CD1c-positive myeloid dendritic cell (primary cell): ENCODE results near the gene CYTH1.
A peak's percentile ranks its signal among the peaks of the same experiment; 100 is the strongest.
"Not testable (repeated sequence)": the region's sequence is repeated elsewhere in the genome, so short reads cannot be mapped to it uniquely, and the experiment has no call there.

Source experiments
- DNase-seq: peaks from one replicate; pipeline ENCODE4 v3.0.0-alpha.2; 2016; ENCODE audit errors: extremely low spot score

The CYTH1 gene

DNA sequence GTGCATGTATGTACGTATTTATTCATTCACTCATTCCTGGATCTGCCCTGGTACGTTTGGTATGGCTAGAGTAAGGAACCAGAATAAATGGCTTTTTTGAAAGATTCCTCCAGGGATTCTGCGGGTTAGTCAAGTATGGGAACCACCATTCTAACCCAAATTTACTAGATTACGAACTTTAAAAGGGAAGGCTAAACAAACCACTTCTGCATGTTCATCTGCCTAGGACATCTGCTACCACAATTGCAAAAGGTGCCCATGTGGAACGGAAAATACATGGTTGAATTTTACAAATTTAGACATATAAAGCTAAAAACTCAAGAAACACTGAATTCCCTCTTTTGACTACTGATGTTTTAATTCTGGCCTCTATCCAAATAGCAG is 22.1 kb downstream of the CYTH1 start:
- peak; percentile 49 for DNase-seq

DNA sequence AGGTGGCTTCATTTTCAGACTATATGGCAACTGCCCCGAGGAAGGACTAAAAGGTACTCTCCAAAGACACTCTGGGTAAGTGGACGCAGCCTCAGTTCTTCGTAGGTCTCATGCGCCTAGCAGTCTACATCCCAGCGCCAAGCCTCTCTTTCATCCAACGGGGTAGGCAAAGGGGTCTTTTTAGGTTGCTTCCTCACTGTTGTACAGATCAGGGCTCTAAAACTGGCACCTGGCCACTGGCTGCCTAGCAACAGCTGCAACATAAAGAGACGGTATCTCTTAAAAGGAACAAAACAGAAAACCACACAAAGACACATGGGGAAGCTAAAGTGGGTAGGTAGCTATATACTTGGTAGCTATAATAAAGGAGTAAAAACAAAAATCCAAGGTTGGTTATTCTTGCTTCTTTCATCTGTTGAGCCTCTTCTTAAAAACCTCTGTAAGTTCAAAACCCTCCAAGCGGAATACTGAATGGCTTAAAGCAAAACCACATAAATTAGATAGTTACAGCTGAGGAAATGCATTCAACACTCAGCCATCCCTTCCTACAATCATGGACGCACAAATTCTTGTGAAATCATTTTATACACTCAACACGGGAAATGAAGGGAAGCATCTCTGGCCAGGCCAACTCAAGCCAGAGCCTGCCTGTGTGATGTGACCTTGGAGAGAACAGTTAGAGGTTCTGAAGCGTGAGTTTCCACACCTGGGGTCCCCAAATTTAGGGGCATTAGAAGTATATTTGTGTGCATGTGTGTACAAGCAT is 22.7 kb downstream of the CYTH1 start:
- DNase-seq = peak; percentile 92

DNA sequence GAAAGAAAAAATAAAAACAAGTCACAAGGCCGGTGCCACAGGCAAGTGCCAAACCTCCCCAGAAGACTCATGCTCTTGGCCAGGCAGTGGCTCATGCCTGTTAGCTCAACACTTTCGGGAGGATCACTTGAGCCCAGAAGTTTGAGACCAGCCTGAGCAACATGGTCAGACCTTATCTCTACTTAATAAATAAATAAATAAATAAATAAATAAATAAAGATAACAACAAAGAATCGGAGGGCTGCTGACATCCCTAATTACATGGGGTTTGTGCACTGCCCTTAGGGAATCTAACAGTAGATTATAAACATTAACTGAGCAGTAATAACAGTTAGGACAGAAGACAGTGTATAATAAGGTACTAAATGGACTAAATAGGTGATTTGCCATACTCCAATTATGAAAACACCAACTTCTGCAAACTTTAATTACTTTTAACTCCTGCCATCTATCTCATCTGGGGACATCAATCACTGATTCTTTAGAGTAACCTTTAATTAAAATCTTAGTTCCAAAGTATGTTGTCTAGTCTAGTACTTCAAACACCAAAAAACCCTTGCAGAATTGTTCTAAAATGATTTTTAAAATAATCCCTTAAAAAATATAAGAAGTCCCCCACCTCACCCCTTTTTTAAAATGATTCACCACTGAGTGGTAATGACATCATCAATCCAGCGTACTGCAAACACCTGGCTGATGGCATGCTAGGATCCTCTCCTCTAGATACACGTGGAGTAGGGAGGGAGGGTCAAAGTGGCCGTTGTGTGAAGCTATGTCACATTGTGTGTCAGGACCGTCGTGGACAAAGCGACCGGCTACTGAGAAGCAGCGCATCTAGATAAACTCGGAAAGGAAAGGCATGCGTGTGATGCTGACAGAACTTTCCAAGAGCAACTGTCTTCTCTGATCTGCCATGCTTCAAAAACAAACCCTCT is 28.5 kb downstream of the CYTH1 start:
- peak; percentile 22 for DNase-seq

DNA sequence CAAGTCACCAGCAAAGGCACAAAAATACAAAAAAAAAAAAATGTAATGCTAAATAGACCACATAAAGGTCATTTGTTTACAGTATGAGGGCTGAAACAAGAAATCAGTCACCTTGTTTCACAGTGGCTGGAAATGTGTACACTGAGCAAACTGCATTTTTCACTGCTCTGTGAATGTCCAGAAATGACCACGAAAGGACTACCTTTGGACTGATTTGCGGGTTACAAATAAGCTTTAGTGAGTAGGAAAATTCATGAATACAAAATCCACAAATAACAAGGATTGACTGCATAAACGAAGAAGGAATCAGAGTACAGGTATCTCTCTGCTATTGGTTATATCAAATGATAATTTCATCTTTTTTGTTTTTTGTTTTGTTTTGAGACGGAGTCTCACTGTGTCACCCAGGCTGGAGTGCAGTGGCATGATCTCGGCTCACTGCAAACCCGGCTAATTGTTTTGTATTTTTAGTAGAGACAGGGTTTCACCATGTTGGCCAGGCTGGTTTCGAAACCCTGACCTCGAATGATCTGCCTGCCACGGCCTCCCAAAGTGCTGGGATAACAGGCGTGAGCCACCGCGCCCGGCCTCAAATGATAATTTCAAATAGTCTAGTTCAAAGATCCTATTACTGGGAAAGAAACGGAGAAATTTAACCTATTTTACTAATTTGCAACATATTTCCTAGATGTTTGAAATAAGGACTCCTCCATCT is 30.5 kb downstream of the CYTH1 start:
- no peak for DNase-seq

- DNase-seq = not testable (repeated sequence)
Measured at GRCh38 chr17:78751000-78751399, 31.1 kb downstream of the CYTH1 start.

DNA sequence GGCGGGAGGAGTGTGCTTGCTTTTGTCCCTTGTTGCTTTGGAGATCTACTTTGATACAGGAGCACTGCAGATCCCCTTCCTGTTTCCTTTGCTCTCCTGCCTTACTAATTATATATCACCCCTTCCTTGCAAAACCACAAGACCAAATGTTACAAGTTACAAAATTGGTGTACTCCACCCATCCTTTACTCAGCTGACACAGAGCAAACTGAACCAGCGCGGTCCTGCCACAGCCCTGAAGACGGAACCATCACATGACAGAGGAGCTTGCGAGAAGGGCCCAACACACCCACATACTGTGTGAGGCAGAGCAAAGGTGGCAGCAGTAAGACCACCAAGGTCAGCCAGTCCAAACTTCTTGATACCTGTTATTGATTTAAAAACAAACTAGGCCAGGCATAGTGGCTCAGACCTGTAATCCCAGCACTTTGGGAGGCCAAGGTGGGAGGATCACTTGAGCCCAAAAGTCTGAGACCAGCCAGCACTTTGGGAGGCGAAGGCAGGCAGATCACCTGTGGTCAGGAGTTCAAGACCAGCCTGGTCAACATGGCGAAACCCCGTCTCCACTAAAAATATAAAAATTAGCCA is 33.2 kb downstream of the CYTH1 start:
- DNase-seq = peak; percentile 90

- peak; percentile 66 for DNase-seq
Measured at GRCh38 chr17:78748048-78748729, 33.9 kb downstream of the CYTH1 start.

GRCh38 chr17:78747488-78747887 is 34.6 kb downstream of the CYTH1 start:
- peak; percentile 54 for DNase-seq

DNA sequence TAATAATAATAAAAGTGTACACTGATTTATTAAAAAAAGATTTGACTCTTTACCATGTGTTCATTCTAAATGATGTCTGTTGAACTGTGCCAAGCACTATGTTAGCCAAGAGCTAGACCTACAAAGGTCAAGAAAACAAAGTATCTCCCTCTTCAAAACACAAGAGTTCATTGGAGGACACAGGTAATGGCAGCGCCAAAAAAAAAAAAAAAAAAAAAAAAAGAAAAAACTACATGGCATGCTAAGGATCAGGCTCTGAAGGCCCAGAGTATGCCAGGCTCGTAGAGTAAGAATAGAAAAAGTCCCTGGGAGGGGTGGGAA is 35.2 kb downstream of the CYTH1 start:
- DNase-seq = no peak

DNA sequence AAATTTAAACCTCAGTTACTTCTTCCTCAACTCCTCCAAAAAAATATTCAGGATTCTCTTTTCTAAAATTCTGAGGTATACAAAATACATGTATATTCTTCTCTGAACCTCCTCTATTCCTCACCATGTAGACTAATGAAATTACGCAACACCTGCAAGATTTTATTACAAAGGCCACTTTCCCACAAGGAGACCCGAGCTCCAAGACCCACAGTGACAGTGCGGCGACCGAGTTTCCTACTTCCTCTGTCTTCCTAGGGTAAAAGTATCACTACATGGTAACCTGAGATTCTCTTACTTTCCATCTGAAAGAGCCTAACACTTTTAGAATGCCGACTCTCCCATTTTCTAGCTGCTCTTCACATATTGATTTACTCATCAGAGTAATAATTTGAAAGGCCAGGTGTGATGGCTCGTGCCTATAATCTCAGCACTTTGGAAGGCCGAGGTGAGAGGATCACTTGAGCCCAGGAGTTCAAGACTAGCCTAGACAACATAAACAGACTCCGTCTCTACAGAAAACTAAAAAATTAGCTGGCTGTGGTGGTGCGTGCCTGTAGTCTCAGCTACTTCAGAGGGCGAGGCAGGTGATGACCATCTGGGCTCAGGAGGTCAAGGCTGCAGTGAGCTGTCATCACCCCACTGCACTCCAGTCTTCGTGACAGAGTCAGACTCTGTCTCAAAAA is 35.7 kb downstream of the CYTH1 start:
- peak; percentile 58 for DNase-seq

DNA sequence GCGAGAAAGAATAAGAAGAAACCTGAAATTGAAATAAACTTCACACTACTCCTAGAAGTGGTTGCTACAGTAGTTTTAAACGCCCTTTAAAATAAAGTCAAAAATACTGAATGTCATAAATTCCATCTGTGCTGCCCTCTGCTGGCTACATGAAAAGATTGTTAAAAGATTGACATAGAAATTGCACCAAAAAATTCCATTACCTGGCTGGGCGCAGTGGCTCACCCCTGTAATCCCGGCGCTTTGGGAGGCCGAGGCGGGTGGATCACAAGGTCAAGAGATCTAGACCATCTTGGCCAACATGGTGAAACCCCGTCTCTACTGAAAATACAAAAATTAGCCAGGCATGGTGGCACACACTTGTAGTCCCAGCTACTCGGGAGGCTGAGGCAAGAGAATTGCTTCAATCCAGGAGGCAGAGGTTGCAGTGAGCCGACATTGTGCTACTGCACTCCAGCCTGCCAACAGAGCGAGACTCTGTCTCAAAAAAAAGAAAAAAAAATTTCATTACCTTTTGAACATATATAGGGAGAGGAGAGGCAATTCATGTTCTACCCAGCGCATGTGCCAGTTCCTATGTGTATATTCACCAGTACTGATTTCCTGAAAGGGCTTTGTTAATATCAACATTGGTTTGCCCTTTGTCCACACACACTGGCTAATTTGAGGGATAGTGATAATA is 36.5 kb downstream of the CYTH1 start:
- DNase-seq = peak; percentile 69

DNA sequence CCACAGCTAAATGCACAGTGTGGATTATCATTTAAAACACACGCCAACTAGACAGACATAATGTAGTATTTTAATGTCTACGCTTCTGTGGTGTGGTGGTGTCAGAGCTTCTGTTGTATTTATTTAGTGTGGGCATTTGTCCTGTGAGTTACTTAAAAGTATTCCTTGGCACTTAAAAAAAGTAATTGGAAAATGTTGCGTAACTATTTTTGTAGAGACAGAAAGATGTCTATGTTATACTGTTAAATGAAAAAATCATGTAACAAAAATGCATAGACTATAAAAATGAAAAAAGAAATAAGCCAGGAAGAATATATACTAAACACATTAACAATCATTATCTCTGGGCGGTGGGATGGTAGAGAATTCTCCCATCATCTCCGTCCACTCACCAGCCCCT is 39.2 kb downstream of the CYTH1 start:
- DNase-seq = no peak

- no peak for DNase-seq
Measured at GRCh38 chr17:78741644-78742284, 40.3 kb downstream of the CYTH1 start.

- peak; percentile 42 for DNase-seq
Measured at GRCh38 chr17:78739331-78739931, 42.6 kb downstream of the CYTH1 start.

DNA sequence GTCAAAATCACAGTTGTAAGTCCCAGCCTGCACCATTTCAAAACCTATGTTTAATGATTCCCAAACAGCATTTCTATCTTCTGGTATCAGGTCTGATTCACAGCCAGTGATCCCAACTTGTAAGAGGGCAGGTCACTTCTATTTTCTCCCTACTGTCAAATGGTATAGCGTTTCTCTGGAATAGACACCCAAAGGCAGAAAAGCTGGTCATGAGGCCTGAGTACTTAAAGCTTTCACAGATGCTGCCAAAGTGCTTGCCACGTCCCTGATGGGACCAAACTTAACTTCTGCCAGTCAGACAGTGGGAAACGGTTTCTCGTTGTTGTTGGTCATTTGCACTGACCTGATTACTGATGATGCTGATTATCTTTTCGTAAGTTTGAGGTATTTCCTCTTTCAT is 43.4 kb downstream of the CYTH1 start:
- DNase-seq = no peak

- DNase-seq = no peak
Measured at GRCh38 chr17:78738278-78738677, 43.8 kb downstream of the CYTH1 start.

GRCh38 chr17:78737332-78737731 is 44.7 kb downstream of the CYTH1 start:
- peak; percentile 77 for DNase-seq

DNA sequence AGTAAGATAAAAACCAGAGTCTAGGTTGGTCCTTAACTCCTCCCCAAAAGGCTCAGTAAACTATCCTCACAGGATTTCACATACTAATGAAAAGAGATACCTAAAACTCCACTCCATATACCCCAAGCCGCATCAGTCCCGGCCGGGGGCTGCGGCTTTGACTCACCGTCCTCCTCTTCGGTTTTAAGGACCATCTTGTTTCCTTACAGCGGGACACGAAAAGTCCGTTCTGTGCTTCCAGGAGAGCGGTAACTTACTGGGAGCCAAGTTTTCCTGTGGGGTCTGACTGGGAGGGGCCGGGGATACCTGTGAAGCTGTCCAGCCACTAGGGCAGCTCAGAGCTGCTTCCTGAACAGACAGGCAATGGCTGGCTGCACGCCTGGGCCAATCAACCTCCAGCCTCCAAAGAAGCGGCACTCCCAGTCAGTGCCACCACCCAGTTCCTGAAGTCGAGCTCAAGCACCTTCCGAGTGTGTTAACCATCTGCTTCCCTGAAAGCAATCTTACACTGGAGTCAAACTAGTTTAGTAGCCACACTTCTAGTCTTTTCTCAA is 45.5 kb downstream of the CYTH1 start:
- DNase-seq = peak; percentile 87
